HepG2 (cell line): ENCODE measurements around the gene CHSY3. TPM values are rescaled to one million over a fixed set of nuclear protein-coding genes. Genes with fewer than 3 reads are reported as not detected.

Source experiments
- ATAC-seq: fragments of 200-7000 bp; cut with Tn5 transposase; 3 replicates; pipeline ENCODE4 v1.9.1; 2020; ENCODE audit warnings: mild to moderate bottlenecking, moderate library complexity
- BruUV-seq: library from RNA; stranded (reverse); fragments of 400-500 nt; replicated peaks from 2 replicates; lab custom pipeline; 2021; lab: Mats Ljungman, UMichigan
- CTCF ChIA-PET: fragments of 300-600 bp; formaldehyde crosslinking; extraction: SDS; loops from one replicate; lab custom pipeline; 2021; ENCODE audit warnings: low total read pairs, inconsistent platforms, low intra/inter-chr PET ratio; lab: Yijun Ruan, JAX
- POLR2A ChIA-PET: fragments of 350-600 bp; sonication (Branson Sonifier 250); formaldehyde crosslinking; loops from one replicate; lab custom pipeline; 2020; ENCODE audit warnings: antibody characterized with exemption, inconsistent platforms; lab: Yijun Ruan, JAX
- DNase-seq: peaks from one replicate; pipeline ENCODE4 v3.0.0-alpha.2; 2015; ENCODE audit warnings: low spot score
- FAIRE-seq: peaks from 3 replicates; lab custom pipeline; 2011; peaks lifted over from hg19 to GRCh38; lab: Jason Lieb, UNC
- H2AFZ ChIP-seq: one replicate; pipeline ENCODE4 v1.6.1; 2011; ENCODE audit warnings: low read length, inconsistent platforms
- H3K27ac ChIP-seq: fragments of 300-600 bp; 3 replicates; pipeline ENCODE4 v1.8.0; 2011; ENCODE audit warnings: mixed run types, mild to moderate bottlenecking, mixed read lengths, low read length, inconsistent platforms; ENCODE audit not compliant: insufficient read depth; ENCODE audit errors: extremely low read length
- H3K27me3 ChIP-seq, 2 experiments: fragments of 200-600 bp in 1 of 2; 2 replicates in 1 of 2; 3 replicates in 1 of 2; pipeline versions ENCODE4 v1.6.0 to v1.8.0; 2011; ENCODE audit warnings: low read length in 2 of 2, mild to moderate bottlenecking in 2 of 2, moderate library complexity in 2 of 2, inconsistent platforms in 1 of 2; ENCODE audit not compliant: insufficient read depth in 2 of 2, control insufficient read depth in 1 of 2
- H3K36me3 ChIP-seq, 2 experiments: fragments of 200-600 bp in 1 of 2; replicated peaks in 1 of 2; 2 replicates in 1 of 2; 3 replicates in 1 of 2; pipeline versions ENCODE4 v1.5.1 to v1.8.0; 2011; ENCODE audit warnings: low read length in 2 of 2, inconsistent platforms in 1 of 2; ENCODE audit not compliant: insufficient read depth in 2 of 2, control insufficient read depth in 1 of 2
- H3K4me1 ChIP-seq: 2 replicates; pipeline ENCODE4 v1.5.1; 2012; ENCODE audit warnings: low read length, inconsistent platforms; ENCODE audit not compliant: insufficient read depth
- H3K4me2 ChIP-seq: 2 replicates; pipeline ENCODE4 v1.6.0; 2011; ENCODE audit warnings: low read depth, low read length, inconsistent platforms
- H3K4me3 ChIP-seq, 3 experiments: fragments of 200-600 bp in 1 of 3; sonication (generic), shearing (Covaris generic) in 1 of 3; replicated peaks in 1 of 3; 2 replicates each; pipeline ENCODE4 v1.5.1; 2011 to 2016; ENCODE audit warnings: low read length in 3 of 3, inconsistent platforms in 2 of 3, low read depth in 2 of 3, mild to moderate bottlenecking in 2 of 3, control low read depth in 1 of 3, mixed read lengths in 1 of 3; ENCODE audit not compliant: insufficient read depth in 1 of 3
- H3K79me2 ChIP-seq: one replicate; pipeline ENCODE4 v1.6.1; 2011; ENCODE audit warnings: low read length, inconsistent platforms; ENCODE audit not compliant: insufficient read depth
- H3K9ac ChIP-seq: 2 replicates; pipeline ENCODE4 v1.6.0; 2011; ENCODE audit warnings: mild to moderate bottlenecking, low read depth, low read length, inconsistent platforms; ENCODE audit not compliant: insufficient read depth
- H3K9me3 ChIP-seq: 2 replicates; pipeline ENCODE4 v1.5.1; 2012; ENCODE audit warnings: mild to moderate bottlenecking, low read length
- H4K20me1 ChIP-seq: 2 replicates; pipeline ENCODE4 v1.6.0; 2011; ENCODE audit warnings: inconsistent platforms, mild to moderate bottlenecking, low read length, moderate library complexity; ENCODE audit not compliant: insufficient read depth
- FOXP4 ChIP-seq: sonication (generic); formaldehyde crosslinking; IDR thresholded peaks from 2 replicates; pipeline ENCODE4 v1.4.0; 2020; ENCODE audit warnings: missing genetic modification reagents
- FUBP1 ChIP-seq: sonication (generic); formaldehyde crosslinking; IDR thresholded peaks from 2 replicates; pipeline ENCODE4 v1.5.1; 2020; ENCODE audit warnings: missing genetic modification reagents, mild to moderate bottlenecking, borderline replicate concordance
- MXI1 ChIP-seq: IDR thresholded peaks from 3 replicates; pipeline ENCODE4 v1.6.1; 2012; ENCODE audit warnings: low read depth, low read length, inconsistent platforms, borderline replicate concordance
- WIZ ChIP-seq: sonication (generic); formaldehyde crosslinking; IDR thresholded peaks from 2 replicates; pipeline ENCODE4 v1.5.1; 2020; ENCODE audit warnings: mild to moderate bottlenecking, missing genetic modification reagents
- WGBS: methylation state at CpG from one replicate; pipeline ENCODE4 v1.1.6; 2017; ENCODE audit warnings: low lambda C conversion rate; 5-methylcytosine and 5-hydroxymethylcytosine counted together
- in situ Hi-C: cut with HindIII; loops from 2 replicates; pipeline ENCODE4 v1.10.0; 2017; ENCODE audit warnings: low pct_unique_long_range_greater_than_20kb; ENCODE audit not compliant: extremely low pct_ligation_motif_present
- intact Hi-C: fragments of 100-400 bp; cut with micrococcal nuclease; formaldehyde crosslinking; loops from one replicate; pipeline ENCODE4 v1.10.0; 2022; ENCODE audit not compliant: unreplicated experiment
- polyA plus RNA-seq, 8 experiments: library from polyadenylated mRNA; depleted of rRNA in 3 of 8; stranded (reverse) in 7 of 8; unstranded in 1 of 8; fragments of >200 nt; fragmentation: Illumina TruSeq in 4 of 8; extraction: Trizol in 4 of 8; gene quantifications; 2 replicates each; pipeline versions ENCODE4 v1.2.1 to v1.2.3, GENCODE V29; 2011 to 2016; ENCODE audit warnings: low read depth in 4 of 8, missing spikeins in 1 of 8, mixed read lengths in 1 of 8; ENCODE audit not compliant: insufficient read depth in 1 of 8
- total RNA-seq, 5 experiments: library from RNA; depleted of rRNA; stranded (reverse); fragments of >200 nt; fragmentation: Illumina TruSeq; extraction: Trizol; gene quantifications; 2 replicates each; pipeline ENCODE4 v1.2.3, GENCODE V29; 2016; ENCODE audit warnings: low read depth in 1 of 5

CHSY3 gene
- total and polyA plus RNA-seq, 2 of the 13 experiments (the other 11 are each of a cell fraction or from before 2014, with no cell fraction given) = 0.26 to 4.1 TPM

- BruUV-seq = no TSS peak
- Histone ChIP-seq H3K79me2 (no peaks in the 10 kb centered on the region), H3K36me3 (no peaks in the 10 kb centered on the region), H3K4me2 (no peak overlapping the region), H3K9me3 (no peaks in the 10 kb centered on the region), H3K4me3 (no peak overlapping the region), H2AFZ (no peak overlapping the region), H3K4me1 (no peaks in the 10 kb centered on the region), H3K27me3 (no peaks in the 10 kb centered on the region), H3K9ac (no peak overlapping the region), H4K20me1 (no peaks in the 10 kb centered on the region), H3K27ac (no peak overlapping the region)
- in situ Hi-C loops (no loop called here), intact Hi-C loops (no loop called here)
- DNase-seq = no peak
- ATAC-seq = no peak
- FAIRE-seq = no peak
- POLR2A ChIA-PET = no interaction called here
- 15% methylated on average over 2 of the region's 2 CpGs for WGBS
- CTCF ChIA-PET = no interaction called here
- TF ChIP-seq FOXP4 (CRISPR knock-in tag) (no peak), WIZ (CRISPR knock-in tag) (no peak), MXI1 (no peak), FUBP1 (CRISPR knock-in tag) (no peak)
Observed at GRCh38 chr5:130099008-130099407, 194.7 kb downstream of the CHSY3 start.
